Right lobe of liver (tissue), 6 donors: Measurements from ENCODE around the gene ASCL1. TPM values are rescaled to one million over a fixed set of nuclear protein-coding genes. Genes with fewer than 3 reads are reported as not detected.

ENCODE experiments used
- ATAC-seq, 4 donors: fragments of 200-7000 bp; cut with Tn5 transposase; one replicate each; pipeline ENCODE4 v1.9.1; 2020; ENCODE audit warnings: mild to moderate bottlenecking in 4 of 4, moderate library complexity in 4 of 4
- DNase-seq, 3 donors: peaks; one replicate each; pipeline ENCODE4 v3.0.0-alpha.2; 2020
- H3K27ac ChIP-seq, 3 donors: fragments of 200-600 bp; one replicate each; pipeline ENCODE4 v1.8.0; 2022
- H3K27me3 ChIP-seq, 2 donors: fragments of 200-600 bp; one replicate each; pipeline ENCODE4 v1.8.0; 2022
- H3K36me3 ChIP-seq, 4 donors: fragments of 200-600 bp; sonication (generic) in 1 of 4; one replicate each; pipeline versions ENCODE4 v1.5.1 to v1.8.0; 2017 to 2022; ENCODE audit warnings: control low read depth in 1 of 4
- H3K4me1 ChIP-seq, 4 donors: fragments of 200-600 bp; sonication (generic) in 1 of 4; one replicate each; pipeline versions ENCODE4 v1.5.1 to v1.8.0; 2017 to 2022; ENCODE audit warnings: control low read depth in 1 of 4
- H3K4me3 ChIP-seq, 3 donors: fragments of 200-600 bp; one replicate each; pipeline ENCODE4 v1.8.0; 2022
- H3K9me3 ChIP-seq, 4 donors: fragments of 200-600 bp; sonication (generic) in 1 of 4; one replicate each; pipeline versions ENCODE4 v1.5.1 to v1.8.0; 2017 to 2022; ENCODE audit warnings: control low read depth in 1 of 4
- CTCF ChIP-seq, 4 donors: fragments of 200-600 bp in 3 of 4; fragments of 450-650 bp in 1 of 4; IDR thresholded peaks; one replicate each; pipeline versions ENCODE4 v1.5.1 to v1.8.0; 2016 to 2022; ENCODE audit warnings: antibody characterized with exemption in 4 of 4, mild to moderate bottlenecking in 2 of 4
- POLR2A ChIP-seq: fragments of 450-650 bp; IDR thresholded peaks from one replicate; pipeline ENCODE4 v1.6.1; 2017; ENCODE audit warnings: antibody characterized with exemption, mild to moderate bottlenecking
- WGBS: methylation state at CpG from one replicate; pipeline ENCODE4 v1.1.6; 2018; ENCODE audit warnings: low coverage, low lambda C conversion rate; ENCODE audit not compliant: insufficient coverage; ENCODE audit errors: missing lambda C conversion rate; 5-methylcytosine and 5-hydroxymethylcytosine counted together
- intact Hi-C, 2 donors: fragments of 100-400 bp; cut with DNase I; formaldehyde crosslinking; loops; one replicate each; pipeline versions ENCODE4 v1.11.2 to v1.14.1; 2022
- total RNA-seq, 6 experiments: library from RNA; depleted of rRNA in 2 of 6; stranded (reverse); fragments of >200 nt in 2 of 6; fragmentation: NEBNext Ultra II Directional in 3 of 6; extraction: Animal tissue kit (Norgen Biotek cat#: 25700) in 3 of 6; gene quantifications; one replicate each; pipeline versions ENCODE4 v1.1.0 to v1.2.4, GENCODE V29; 2016 to 2023
- donor health status: DM: no; HTN: yes; CAD: no.
- donor health status: DM: no; HTN: no; CAD: no.
- donor health status: DM: no; HTN: no; CAD: no.
- donor health status: DM: no; HTN: yes; CAD: no.
- donor health status: DM: no; HTN: yes; CAD: no.

Gene ASCL1
- total RNA-seq, 6 experiments from 2014 or later: 0.18 to 1.6 (median 0.33) TPM

GRCh38 chr12:102992720-102993119, 35.2 kb downstream of the ASCL1 start:
- ATAC-seq (no peak), DNase-seq (no peak)
- no peaks in the 10 kb centered on the region for H3K9me3 ChIP-seq

GRCh38 chr12:102993537-102993936, 36.1 kb downstream of the ASCL1 start:
- no peak overlapping the region for H3K27ac ChIP-seq
- no peak for TF ChIP-seq CTCF (IDR thresholded peaks at IDR 0.05)
- TF ChIP-seq POLR2A: no peak
- no peaks in the 10 kb centered on the region for H3K36me3 ChIP-seq
- DNase-seq: no peak
- H3K4me1 ChIP-seq: peaks cover 0 to 6% (median 0%) of the 10 kb centered on the region in 4 donors
- WGBS: 80% methylated on average over 1 of the region's 1 CpG
- ATAC-seq: no peak
- no peaks in the 10 kb centered on the region for H3K9me3 ChIP-seq
- intact Hi-C loops: no loop called here
- H3K4me3 ChIP-seq: no peak overlapping the region
- H3K27me3 ChIP-seq: no peaks in the 10 kb centered on the region

More at GRCh38 chr12:102992720-102993119, 35.2 kb downstream of the ASCL1 start:
- no peaks in the 10 kb centered on the region for H3K27me3 ChIP-seq
- intact Hi-C loops: no loop called here
- H3K36me3 ChIP-seq: no peaks in the 10 kb centered on the region
- WGBS: 80% methylated on average over 4 of the region's 4 CpGs
- TF ChIP-seq POLR2A (no peak), CTCF (IDR thresholded peaks at IDR 0.05) (no peak)
- peaks cover 0 to 6% (median 0%) of the 10 kb centered on the region in 4 donors for H3K4me1 ChIP-seq
- no peak overlapping the region for H3K27ac ChIP-seq
- no peak overlapping the region for H3K4me3 ChIP-seq

GRCh38 chr12:102995372-102995771, 37.9 kb downstream of the ASCL1 start:
- intact Hi-C loops: no loop called here
- Histone ChIP-seq H3K9me3 (no peaks in the 10 kb centered on the region), H3K4me3 (no peak overlapping the region), H3K27me3 (no peaks in the 10 kb centered on the region), H3K36me3 (no peaks in the 10 kb centered on the region), H3K4me1 (peaks cover 0 to 3% (median 0%) of the 10 kb centered on the region in 4 donors), H3K27ac (no peak overlapping the region)
- TF ChIP-seq POLR2A: no peak
- TF ChIP-seq CTCF (IDR thresholded peaks at IDR 0.05): no peak
- DNase-seq (no peak), ATAC-seq (no peak)
- 65% methylated on average over 1 of the region's 1 CpG for WGBS

Other genes with a start within 250 kb of the ASCL1 start
- gene PAH, start 40.4 kb upstream of the ASCL1 start, total RNA-seq: 1,000 to 10,000 TPM in 3 of 6 experiments, 100 to 1,000 TPM in 3; 873 to 2,034 (median 1,035) TPM